Fibroblast of lung (primary cell): ENCODE data around the gene AOX1. TPM values are rescaled to one million over a fixed set of nuclear protein-coding genes. Genes with fewer than 3 reads are reported as not detected.

Experiments used
- DNase-seq, 2 donors: peaks; one replicate each; pipeline versions ENCODE4 v3.0.0 to v3.0.0-alpha.2; 2010; ENCODE audit warnings: low read depth in 2 of 2
- H2AFZ ChIP-seq: 2 replicates; pipeline ENCODE4 v1.5.1; 2012; ENCODE audit warnings: low read length, control low read depth, inconsistent platforms
- H3K27ac ChIP-seq: 2 replicates; pipeline ENCODE4 v1.5.1; 2011; ENCODE audit warnings: low read length, control low read depth; ENCODE audit not compliant: insufficient read depth
- H3K27me3 ChIP-seq: 2 replicates; pipeline ENCODE4 v1.5.1; 2011; ENCODE audit warnings: mild to moderate bottlenecking, low read length; ENCODE audit not compliant: control insufficient read depth, insufficient read depth
- H3K36me3 ChIP-seq: 2 replicates; pipeline ENCODE4 v1.5.1; 2011; ENCODE audit warnings: low read length; ENCODE audit not compliant: control insufficient read depth, insufficient read depth
- H3K4me1 ChIP-seq: 2 replicates; pipeline ENCODE4 v1.5.1; 2011; ENCODE audit warnings: low read length; ENCODE audit not compliant: control insufficient read depth, insufficient read depth; ENCODE audit errors: extremely low read depth
- H3K4me2 ChIP-seq: 2 replicates; pipeline ENCODE4 v1.5.1; 2011; ENCODE audit warnings: low read length, control low read depth; ENCODE audit not compliant: insufficient read depth; ENCODE audit errors: extremely low read depth
- H3K4me3 ChIP-seq, 4 experiments: fragments of 200-600 bp in 1 of 4; sonication (generic) in 1 of 4; replicated peaks in 1 of 4; 2 replicates each; pipeline ENCODE4 v1.5.1; 2011 to 2016; ENCODE audit warnings: low read length in 4 of 4, low read depth in 3 of 4, mild to moderate bottlenecking in 3 of 4, control low read depth in 2 of 4, inconsistent platforms in 1 of 4, mixed read lengths in 1 of 4; ENCODE audit not compliant: insufficient read depth in 1 of 4; ENCODE audit errors: control extremely low read depth in 1 of 4
- H3K79me2 ChIP-seq: 2 replicates; pipeline ENCODE4 v1.5.1; 2012; ENCODE audit warnings: mild to moderate bottlenecking, low read length, inconsistent platforms; ENCODE audit not compliant: control insufficient read depth, insufficient read depth
- H3K9ac ChIP-seq: 2 replicates; pipeline ENCODE4 v1.5.1; 2011; ENCODE audit warnings: mild to moderate bottlenecking, low read length, control low read depth; ENCODE audit not compliant: insufficient read depth
- H3K9me3 ChIP-seq: 2 replicates; pipeline ENCODE4 v1.5.1; 2012; ENCODE audit warnings: low read depth, low read length; ENCODE audit not compliant: control insufficient read depth, insufficient read depth
- H4K20me1 ChIP-seq: 2 replicates; pipeline ENCODE4 v1.5.1; 2011; ENCODE audit warnings: low read length; ENCODE audit not compliant: control insufficient read depth, insufficient read depth; ENCODE audit errors: extremely low read depth
- CTCF ChIP-seq, 2 donors: IDR thresholded peaks in 1 of 2; conservative IDR thresholded peaks in 1 of 2; 1 replicate in 1 of 2; 2 replicates in 1 of 2; pipeline ENCODE4 v1.5.1; 2011 to 2012; ENCODE audit warnings: low read length in 2 of 2, control low read depth in 1 of 2, inconsistent platforms in 1 of 2, low read depth in 1 of 2, mild to moderate bottlenecking in 1 of 2
- EZH2 ChIP-seq: IDR thresholded peaks from 2 replicates; pipeline ENCODE4 v1.5.1; 2012; ENCODE audit warnings: low read length, control low read depth, mild to moderate bottlenecking; ENCODE audit errors: missing control alignments
- polyA plus RNA-seq, 2 donors: library from polyadenylated mRNA; depleted of rRNA in 1 of 2; stranded (reverse) in 1 of 2; unstranded in 1 of 2; fragments of >200 nt; gene quantifications; 2 replicates each; pipeline ENCODE4 v1.2.1, GENCODE V29; 2011 to 2012; ENCODE audit warnings: missing spikeins in 1 of 2
- total RNA-seq: library from RNA; depleted of rRNA; stranded (reverse); fragments of >200 nt; gene quantifications from 2 replicates; pipeline ENCODE4 v1.2.1, GENCODE V29; 2014

AOX1 gene
- total and polyA plus RNA-seq, 2 donors (not counting 1 experiment from before 2014, with no cell fraction given): 39.4 to 65.1 TPM

- H3K4me2 ChIP-seq: no peak overlapping the region
- peaks cover 5% of the 10 kb centered on the region for H3K4me1 ChIP-seq
- H3K4me3 ChIP-seq: no peak overlapping the region
- H3K79me2 ChIP-seq: no peaks in the 10 kb centered on the region
- DNase-seq: no peak
- H3K36me3 ChIP-seq: peaks cover 2% of the 10 kb centered on the region
- no peak overlapping the region for H3K27ac ChIP-seq
- no peaks in the 10 kb centered on the region for H3K9me3 ChIP-seq
- H2AFZ ChIP-seq: no peak overlapping the region
- H4K20me1 ChIP-seq: no peaks in the 10 kb centered on the region
- H3K9ac ChIP-seq: no peak overlapping the region
- TF ChIP-seq CTCF (conservative IDR thresholded peaks at IDR 0.05 in 1 of 2, IDR thresholded peaks at IDR 0.05 in 1 of 2; ENCODE audit: low read depth in 1 of 2, low read length in 2 of 2) (no peak), EZH2 (no peak)
- H3K27me3 ChIP-seq: no peaks in the 10 kb centered on the region
Measured at GRCh38 chr2:200667413-200667812, 81.6 kb downstream of the AOX1 start.

GRCh38 chr2:200668478-200668877, 82.7 kb downstream of the AOX1 start:
- no peak overlapping the region for H2AFZ ChIP-seq
- peaks cover 2% of the 10 kb centered on the region for H3K36me3 ChIP-seq
- no peaks in the 10 kb centered on the region for H4K20me1 ChIP-seq
- no peak overlapping the region for H3K4me2 ChIP-seq
- no peaks in the 10 kb centered on the region for H3K4me1 ChIP-seq
- no peaks in the 10 kb centered on the region for H3K79me2 ChIP-seq
- no peaks in the 10 kb centered on the region for H3K9me3 ChIP-seq
- H3K27me3 ChIP-seq: no peaks in the 10 kb centered on the region
- H3K4me3 ChIP-seq: no peak overlapping the region
- H3K27ac ChIP-seq: no peak overlapping the region
- no peak for DNase-seq
- TF ChIP-seq CTCF (conservative IDR thresholded peaks at IDR 0.05 in 1 of 2, IDR thresholded peaks at IDR 0.05 in 1 of 2; ENCODE audit: low read depth in 1 of 2, low read length in 2 of 2): no peak
- H3K9ac ChIP-seq: no peak overlapping the region

GRCh38 chr2:200669308-200669707, 83.5 kb downstream of the AOX1 start:
- H3K27me3 ChIP-seq: no peaks in the 10 kb centered on the region
- H3K36me3 ChIP-seq: peaks cover 2% of the 10 kb centered on the region
- H4K20me1 ChIP-seq: no peaks in the 10 kb centered on the region
- H2AFZ ChIP-seq: no peak overlapping the region
- no peaks in the 10 kb centered on the region for H3K79me2 ChIP-seq
- no peak for TF ChIP-seq EZH2
- TF ChIP-seq CTCF (conservative IDR thresholded peaks at IDR 0.05 in 1 of 2, IDR thresholded peaks at IDR 0.05 in 1 of 2; ENCODE audit: low read depth in 1 of 2, low read length in 2 of 2): no peak
- H3K9me3 ChIP-seq: no peaks in the 10 kb centered on the region
- no peak overlapping the region for H3K9ac ChIP-seq
- no peak for DNase-seq
- H3K4me3 ChIP-seq: no peak overlapping the region
- H3K4me2 ChIP-seq: no peak overlapping the region
- no peak overlapping the region for H3K27ac ChIP-seq
- H3K4me1 ChIP-seq: no peaks in the 10 kb centered on the region
